Omental fat pad (tissue), 4 donors: Measurements from ENCODE around the gene LAIR1. TPM values are rescaled to one million over a fixed set of nuclear protein-coding genes. Genes with fewer than 3 reads are reported as not detected.
"Not testable (repeated sequence)": the region's sequence is repeated elsewhere in the genome, so short reads cannot be mapped to it uniquely, and the experiment has no call there.

Experiments used
- ATAC-seq: fragments of 150-250 bp; one replicate; pipeline ENCODE4 v1.9.1; 2016; ENCODE audit warnings: mild to moderate bottlenecking, moderate library complexity; ENCODE audit not compliant: low FRiP score
- DNase-seq: peaks from one replicate; pipeline ENCODE4 v3.0.0-alpha.2; 2019; ENCODE audit warnings: low spot score
- total RNA-seq, 4 donors: library from RNA; depleted of rRNA; stranded (reverse); fragments of >200 nt; gene quantifications; one replicate each; pipeline ENCODE4 v1.1.0, GENCODE V29; 2016
- TF ChIP-seq, protein P1 (sequence below), 3 donors: fragments of 450-650 bp; IDR thresholded peaks; one replicate each; pipeline ENCODE4 v1.5.1; 2016 to 2017; ENCODE audit warnings: antibody characterized with exemption in 3 of 3, mild to moderate bottlenecking in 3 of 3, moderate library complexity in 2 of 3

The LAIR1 gene
- total RNA-seq, 4 donors from 2014 or later = 24.3 to 82.5 (median 37.0) TPM

GRCh38 chr19:54366811-54367210, 2.1 kb upstream of the LAIR1 start:
- DNase-seq (no peak), ATAC-seq (no peak)
- TF ChIP-seq, protein P1, sequence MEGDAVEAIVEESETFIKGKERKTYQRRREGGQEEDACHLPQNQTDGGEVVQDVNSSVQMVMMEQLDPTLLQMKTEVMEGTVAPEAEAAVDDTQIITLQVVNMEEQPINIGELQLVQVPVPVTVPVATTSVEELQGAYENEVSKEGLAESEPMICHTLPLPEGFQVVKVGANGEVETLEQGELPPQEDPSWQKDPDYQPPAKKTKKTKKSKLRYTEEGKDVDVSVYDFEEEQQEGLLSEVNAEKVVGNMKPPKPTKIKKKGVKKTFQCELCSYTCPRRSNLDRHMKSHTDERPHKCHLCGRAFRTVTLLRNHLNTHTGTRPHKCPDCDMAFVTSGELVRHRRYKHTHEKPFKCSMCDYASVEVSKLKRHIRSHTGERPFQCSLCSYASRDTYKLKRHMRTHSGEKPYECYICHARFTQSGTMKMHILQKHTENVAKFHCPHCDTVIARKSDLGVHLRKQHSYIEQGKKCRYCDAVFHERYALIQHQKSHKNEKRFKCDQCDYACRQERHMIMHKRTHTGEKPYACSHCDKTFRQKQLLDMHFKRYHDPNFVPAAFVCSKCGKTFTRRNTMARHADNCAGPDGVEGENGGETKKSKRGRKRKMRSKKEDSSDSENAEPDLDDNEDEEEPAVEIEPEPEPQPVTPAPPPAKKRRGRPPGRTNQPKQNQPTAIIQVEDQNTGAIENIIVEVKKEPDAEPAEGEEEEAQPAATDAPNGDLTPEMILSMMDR (IDR thresholded peaks at IDR 0.05) = no peak

GRCh38 chr19:54365798-54366197, 1.1 kb upstream of the LAIR1 start:
- not testable (repeated sequence) for ATAC-seq, DNase-seq

- ATAC-seq, DNase-seq: not testable (repeated sequence)
These were observed 2.9 kb downstream of the LAIR1 start for GRCh38 chr19:54361680-54362422.

DNA sequence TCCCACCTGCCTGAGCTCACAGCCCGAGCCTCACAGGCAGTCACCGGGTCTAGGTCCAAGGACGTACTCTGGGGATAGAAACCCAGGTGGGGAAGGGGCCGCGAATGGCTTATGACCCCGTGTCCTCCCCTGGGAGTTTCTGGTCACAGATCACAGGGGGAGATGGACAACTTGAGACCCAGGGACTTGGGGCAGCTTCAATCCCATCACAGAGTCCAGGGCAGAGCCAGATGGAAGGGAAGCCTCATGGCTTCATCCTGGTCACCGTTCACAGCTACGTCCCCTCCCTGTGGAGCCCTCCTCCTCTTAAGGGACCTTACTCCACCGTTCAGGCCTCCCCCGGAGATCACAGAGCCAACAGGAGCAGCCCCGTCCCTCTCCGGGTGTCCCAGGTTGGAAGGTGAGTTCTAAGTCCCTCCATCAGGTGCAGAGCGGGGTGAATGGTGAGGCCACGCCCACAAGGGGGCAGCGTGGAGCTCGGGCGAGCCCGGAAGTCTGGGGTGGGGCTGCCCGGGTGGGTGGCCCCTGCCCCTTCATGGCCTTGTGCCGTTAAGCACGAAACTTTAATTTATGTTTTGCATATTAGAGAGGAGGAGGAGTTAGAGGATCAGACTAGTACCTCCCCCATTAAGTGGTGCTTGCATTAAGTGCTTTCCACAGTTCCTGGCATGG, 5.4 kb downstream of the LAIR1 start:
- ATAC-seq, DNase-seq: not testable (repeated sequence)

DNA sequence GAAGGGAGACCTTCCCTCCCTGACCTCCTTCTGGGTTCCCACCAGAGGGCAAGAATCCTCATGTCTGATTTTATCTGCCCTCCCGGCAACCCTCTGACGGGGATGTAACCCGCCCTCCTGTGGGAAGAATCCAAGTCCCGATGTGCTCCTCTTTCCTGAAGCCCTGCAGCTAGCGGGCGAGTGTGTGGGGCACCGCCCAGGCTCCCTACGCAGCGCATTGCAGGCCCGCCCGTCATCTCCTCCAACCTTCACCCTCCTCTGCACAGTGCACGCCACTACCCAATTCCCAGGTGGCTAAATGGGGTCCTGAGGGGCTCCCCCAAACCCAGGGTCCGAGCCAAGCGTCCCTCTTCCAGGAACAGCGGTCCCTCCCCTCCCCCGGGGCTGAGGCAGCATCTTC, 7.3 kb downstream of the LAIR1 start:
- DNase-seq (no peak), ATAC-seq (no peak)
- TF ChIP-seq, protein P1 (IDR thresholded peaks at IDR 0.05) = no peak

DNA sequence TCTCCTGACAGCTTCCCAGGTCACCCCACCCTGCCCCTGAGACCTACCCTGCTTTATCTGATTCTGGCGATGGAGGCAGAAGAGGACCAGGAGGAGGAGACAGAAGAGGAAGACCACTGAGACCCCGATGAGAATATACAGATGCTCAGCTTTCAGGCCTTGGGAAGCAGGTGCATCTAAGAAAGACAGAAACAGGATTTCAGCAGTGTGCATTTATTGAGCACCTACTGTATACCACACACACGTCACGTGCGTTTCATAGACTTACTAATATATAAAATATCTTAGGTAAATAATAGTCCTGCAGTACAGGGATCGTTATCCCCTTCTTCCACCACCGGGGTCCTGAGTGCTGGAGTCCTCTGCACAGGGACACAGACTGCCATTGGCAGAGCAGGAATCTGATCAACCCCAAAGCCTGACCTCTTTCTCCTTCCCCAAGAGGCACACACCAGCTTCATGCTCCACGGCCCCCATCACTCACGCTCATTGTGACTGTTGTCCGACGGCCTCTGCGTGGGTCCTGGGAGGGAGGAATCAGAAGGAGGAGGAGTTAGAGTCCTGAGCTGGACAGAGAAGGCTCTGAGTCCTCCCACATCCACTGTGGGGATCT, 8.2 kb downstream of the LAIR1 start:
- DNase-seq (no peak), ATAC-seq (no peak)
- TF ChIP-seq, protein P1 (IDR thresholded peaks at IDR 0.05) = no peak

- ATAC-seq (no peak), DNase-seq (no peak)
- TF ChIP-seq, protein P1 (IDR thresholded peaks at IDR 0.05) = no peak
These were observed 9.1 kb downstream of the LAIR1 start for GRCh38 chr19:54355675-54356074.

GRCh38 chr19:54354761-54355160, 10.0 kb downstream of the LAIR1 start:
- no peak for DNase-seq
- TF ChIP-seq, protein P1 (IDR thresholded peaks at IDR 0.05) = no peak
- ATAC-seq = no peak
